LoVo (cell line): Measurements from ENCODE around the gene KRTAP1-1.
A peak's percentile ranks its signal among the peaks of the same experiment; 100 is the strongest.
"Not testable (repeated sequence)": the region's sequence is repeated elsewhere in the genome, so short reads cannot be mapped to it uniquely, and the experiment has no call there.

Experiments used
- DNase-seq: peaks from one replicate; pipeline ENCODE4 v3.0.0-alpha.2; 2016; ENCODE audit warnings: low spot score

Gene KRTAP1-1

DNA sequence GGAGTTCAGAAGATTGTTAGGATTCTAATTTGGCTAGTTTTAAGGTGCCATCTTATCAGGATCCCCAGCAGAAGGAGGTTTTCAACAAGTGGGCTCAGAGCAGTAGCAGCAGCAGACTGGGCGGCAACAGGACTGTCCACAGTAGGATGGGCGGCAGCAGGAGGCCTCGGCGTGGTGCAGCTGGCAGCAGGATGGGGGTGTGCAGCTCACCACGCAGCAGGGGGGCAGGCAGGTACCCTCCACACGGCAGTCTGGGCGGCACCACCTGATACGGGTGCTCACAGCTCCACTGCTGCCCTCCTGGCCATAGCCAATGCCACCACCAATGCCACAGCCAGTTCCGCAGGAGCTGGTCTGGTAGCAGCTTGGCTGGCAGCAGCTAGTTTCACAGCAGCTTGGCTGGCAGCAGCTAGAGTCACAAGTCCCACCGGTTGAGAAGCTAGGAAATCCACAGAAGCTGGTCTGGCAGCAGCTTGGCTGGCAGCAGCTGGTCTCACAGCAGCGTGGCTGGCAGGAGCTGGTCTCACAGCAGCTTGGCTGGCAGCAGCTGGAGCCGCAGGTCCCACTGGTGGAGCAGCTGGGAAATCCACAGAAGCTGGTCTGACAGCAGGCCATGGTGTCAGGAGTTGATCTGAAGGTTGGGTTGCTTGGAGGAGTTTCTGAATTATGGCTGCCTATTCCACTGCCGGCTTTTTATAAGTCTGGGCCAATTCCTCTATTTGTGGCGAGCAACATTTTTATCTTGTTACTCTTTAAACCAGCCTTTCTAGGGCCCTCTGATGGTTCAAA, at the start of gene KRTAP1-1:
Gene KRTAP1-1 (minus strand): TSS at position 668 of the 789 bp plus-strand sequence. CDS start 53 bp downstream, at position 615.
- DNase-seq, result not testable (repeated sequence)

GRCh38 chr17:41088760-41089352, 47.6 kb upstream of the KRTAP1-1 start:
- DNase-seq, result not testable (repeated sequence)

DNA sequence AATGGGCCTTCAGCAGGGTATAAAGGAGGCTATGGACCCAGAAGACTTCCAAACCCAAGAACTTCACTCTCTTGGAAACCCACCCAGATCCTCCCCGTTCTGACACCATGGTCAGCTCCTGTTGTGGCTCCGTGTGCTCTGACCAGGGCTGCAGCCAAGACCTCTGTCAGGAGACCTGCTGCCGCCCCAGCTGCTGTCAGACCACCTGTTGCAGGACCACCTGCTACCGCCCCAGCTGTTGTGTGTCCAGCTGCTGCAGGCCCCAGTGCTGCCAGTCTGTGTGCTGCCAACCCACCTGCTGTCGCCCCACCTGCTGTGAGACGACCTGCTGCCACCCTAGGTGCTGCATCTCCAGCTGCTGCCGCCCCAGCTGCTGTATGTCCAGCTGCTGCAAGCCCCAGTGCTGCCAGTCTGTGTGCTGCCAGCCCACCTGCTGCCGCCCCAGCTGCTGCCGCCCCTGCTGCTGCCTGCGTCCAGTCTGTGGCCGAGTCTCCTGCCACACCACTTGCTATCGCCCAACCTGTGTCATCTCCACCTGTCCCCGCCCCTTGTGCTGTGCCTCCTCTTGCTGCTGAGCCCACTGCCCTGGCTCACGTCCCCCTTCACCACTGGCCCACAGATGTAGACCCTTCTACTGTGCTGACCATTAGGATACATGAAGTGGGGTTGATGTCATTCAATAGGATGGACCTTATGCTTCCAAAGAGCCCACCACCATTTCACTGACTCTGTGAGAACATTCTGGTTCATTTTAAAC, 43.0 kb upstream of the KRTAP1-1 start, which contains the start of gene KRTAP4-7:
Gene KRTAP4-7 (plus strand): TSS at position 51 of the 757 bp plus-strand sequence. CDS start 57 bp downstream, at position 108.
- DNase-seq, result not testable (repeated sequence)

DNA sequence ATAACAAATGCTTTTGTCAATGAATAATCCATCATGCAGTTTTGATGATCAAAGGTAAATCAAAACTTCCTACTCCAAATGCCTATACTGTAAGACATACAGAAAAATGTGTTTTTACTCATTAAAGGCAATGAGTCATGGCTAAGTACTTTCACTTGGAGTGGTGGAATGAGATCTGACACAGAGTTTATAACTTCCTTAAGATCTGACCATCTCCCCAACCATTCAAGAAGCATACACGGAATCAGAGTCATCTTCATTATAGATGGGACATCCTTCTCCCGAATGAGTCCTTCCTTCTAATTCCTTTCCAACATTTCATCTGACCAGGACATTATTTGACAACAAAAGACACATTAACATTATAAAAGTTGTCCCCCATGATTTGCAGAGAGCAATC, 42.2 kb upstream of the KRTAP1-1 start:
- DNase-seq, result not testable (repeated sequence)

- DNase-seq, result no peak
These were observed 41.4 kb upstream of the KRTAP1-1 start for GRCh38 chr17:41082626-41083025.

DNA sequence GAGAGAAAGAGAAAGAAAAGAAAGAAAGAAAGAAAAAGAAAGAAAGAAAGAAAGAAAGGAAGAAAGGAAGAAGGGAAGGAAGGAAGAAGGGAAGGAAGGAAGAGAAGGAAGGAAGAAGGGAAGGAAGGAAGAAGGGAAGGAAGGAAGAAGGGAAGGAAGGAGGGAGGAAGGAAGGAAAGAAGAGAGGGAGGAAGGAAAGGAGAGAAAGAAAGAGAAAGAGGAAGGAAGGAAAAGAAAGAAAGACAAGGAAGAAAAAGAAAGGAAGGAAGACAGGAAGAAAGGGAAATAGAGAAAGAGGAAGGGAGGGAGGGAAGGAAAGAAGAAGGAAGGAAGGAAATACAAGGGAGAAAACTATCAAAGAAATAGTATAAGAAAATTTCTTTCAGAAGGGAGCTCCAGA, 35.5 kb upstream of the KRTAP1-1 start:
- no peak for DNase-seq

GRCh38 chr17:41073676-41074075, 32.4 kb upstream of the KRTAP1-1 start:
- DNase-seq, result no peak

- DNase-seq, result no peak
These were observed 30.5 kb upstream of the KRTAP1-1 start for GRCh38 chr17:41071606-41072360.

GRCh38 chr17:41069031-41069430, 27.8 kb upstream of the KRTAP1-1 start:
- DNase-seq, result no peak

GRCh38 chr17:41067281-41067680, 26.0 kb upstream of the KRTAP1-1 start:
- no peak for DNase-seq

- peak; percentile 43 for DNase-seq
These were observed 24.8 kb upstream of the KRTAP1-1 start, which contains the start of gene KRTAP2-4 for GRCh38 chr17:41065829-41066624. TSS of gene KRTAP2-4 (minus strand) at chr17:41065879. CDS start at chr17:41065845, 34 bp downstream.

- DNase-seq, result not testable (repeated sequence)
These were observed 23.9 kb upstream of the KRTAP1-1 start for GRCh38 chr17:41065016-41065689.

DNA sequence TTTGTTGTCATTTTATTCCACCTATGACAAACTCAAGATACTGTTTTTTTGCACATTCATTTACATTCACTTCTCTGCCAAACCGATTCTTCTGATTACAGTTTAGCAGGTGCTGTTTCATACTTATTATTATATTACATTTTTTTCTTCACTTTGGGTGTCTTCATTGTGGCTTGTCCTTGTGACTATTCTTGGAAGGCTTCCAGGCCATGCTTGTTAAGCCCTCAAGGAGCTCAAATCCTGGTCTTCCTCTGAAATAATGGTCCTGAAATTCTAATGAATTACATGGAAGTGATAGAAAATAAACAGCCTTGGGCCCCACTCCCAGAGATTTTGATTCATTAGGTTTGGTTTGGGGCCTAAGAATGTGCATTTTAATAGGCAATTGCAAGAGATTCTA, 23.1 kb upstream of the KRTAP1-1 start:
- no peak for DNase-seq

- DNase-seq, result no peak
These were observed 22.2 kb upstream of the KRTAP1-1 start for GRCh38 chr17:41063449-41063848.

DNA sequence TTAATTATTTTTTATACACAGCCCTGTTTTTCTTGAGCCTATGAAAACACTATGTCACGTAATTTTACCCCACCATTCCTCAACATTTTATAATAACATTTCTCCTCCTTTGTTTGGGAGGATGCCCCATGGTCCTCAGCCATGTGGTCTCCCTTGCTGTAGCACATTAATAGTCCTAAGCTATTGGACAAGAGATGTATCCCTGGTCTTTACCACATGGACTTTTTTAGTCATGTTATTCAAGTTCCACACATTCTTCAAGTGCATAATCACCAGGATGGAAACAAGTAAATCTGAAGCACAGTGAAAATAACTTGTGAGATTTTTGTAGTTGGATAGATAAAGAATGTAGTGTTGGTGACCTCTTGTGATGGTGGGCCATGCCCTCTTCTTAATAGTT, 20.7 kb upstream of the KRTAP1-1 start:
- DNase-seq, result no peak

DNA sequence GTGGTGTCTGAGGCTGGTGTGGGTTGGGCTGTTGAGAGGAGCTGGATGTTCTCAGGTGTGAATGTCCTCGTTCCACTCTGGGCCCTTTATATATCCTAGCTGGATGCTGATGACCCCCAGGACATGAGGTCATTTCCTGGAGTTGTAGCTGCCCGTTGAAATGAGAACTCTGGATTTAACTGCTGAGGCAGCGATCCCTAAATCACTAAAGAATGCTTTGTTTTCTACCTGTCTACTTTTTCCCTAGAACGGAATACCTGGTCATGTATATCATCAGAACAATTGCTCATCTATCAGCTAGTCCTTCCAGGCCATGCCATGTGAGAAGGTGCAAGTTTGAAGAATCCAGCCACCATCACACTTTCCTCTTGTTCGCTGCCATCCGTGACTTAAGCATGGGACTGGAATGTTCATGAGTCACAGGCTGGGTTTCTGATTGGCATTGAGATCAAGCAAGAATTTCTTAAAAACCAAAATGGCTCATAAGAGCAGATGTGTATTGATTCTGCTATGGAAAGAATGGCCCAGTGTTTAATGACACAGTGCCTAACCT, 18.9 kb upstream of the KRTAP1-1 start, which contains the start of gene KRTAP2-3:
Gene KRTAP2-3 (minus strand): TSS at position 63 of the 553 bp plus-strand sequence. CDS start 64 bp downstream, outside the sequence.
- no peak for DNase-seq

GRCh38 chr17:41059276-41060051, 18.2 kb upstream of the KRTAP1-1 start:
- DNase-seq, result not testable (repeated sequence)

GRCh38 chr17:41058741-41059140, 17.5 kb upstream of the KRTAP1-1 start:
- DNase-seq, result no peak

DNA sequence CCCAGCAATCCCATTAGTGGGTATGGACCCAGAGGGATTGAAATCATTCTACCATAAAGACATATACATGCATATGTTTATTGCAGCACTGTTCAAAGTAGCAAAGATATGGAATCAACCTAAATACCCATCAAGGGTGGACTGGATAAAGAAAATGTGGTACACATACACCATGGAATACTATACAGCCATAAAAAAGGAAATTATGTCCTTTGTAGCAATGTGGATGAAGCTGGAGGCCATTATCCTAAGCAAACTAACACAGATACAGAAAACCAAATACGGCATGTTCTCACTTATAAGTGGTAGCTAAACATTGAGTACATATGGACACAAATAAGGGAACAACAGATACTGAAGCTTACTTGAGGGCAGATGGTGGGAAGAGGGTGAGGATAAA, 16.3 kb upstream of the KRTAP1-1 start:
- DNase-seq, result no peak
